A549 (cell line): ENCODE data around the gene HOXD8. TPM values are rescaled to one million over a fixed set of nuclear protein-coding genes. Genes with fewer than 3 reads are reported as not detected.

Source experiments
- ATAC-seq, 2 experiments: fragments of 200-7000 bp in 1 of 2; fragments of >200 bp in 1 of 2; cut with Nextera tagmentation in 1 of 2; cut with Tn5 transposase in 1 of 2; 3 replicates each; pipeline versions ENCODE4 v1.8.0 to v1.9.1; 2018 to 2020; ENCODE audit warnings: mild to moderate bottlenecking in 1 of 2, moderate library complexity in 1 of 2
- CTCF ChIA-PET: fragments of 300-600 bp; sonication (Branson Sonifier 250); formaldehyde crosslinking; extraction: SDS; loops from one replicate; lab custom pipeline; 2021; ENCODE audit warnings: antibody characterized with exemption, inconsistent platforms; lab: Yijun Ruan, JAX
- POLR2A ChIA-PET: fragments of 350-600 bp; formaldehyde crosslinking; extraction: SDS; loops from one replicate; lab custom pipeline; 2021; ENCODE audit warnings: antibody characterized with exemption, inconsistent platforms; lab: Yijun Ruan, JAX
- DNase-seq, 2 experiments: peaks; one replicate each; pipeline versions ENCODE4 v3.0.0 to v3.0.0-alpha.2; 2011 to 2016; ENCODE audit warnings: low read depth in 1 of 2, low spot score in 1 of 2
- FAIRE-seq: peaks from 2 replicates; lab custom pipeline; 2011; peaks lifted over from hg19 to GRCh38; lab: Jason Lieb, UNC
- H3K27ac ChIP-seq, 2 experiments: fragments of >200 bp; sonication (Bioruptor Twin); formaldehyde crosslinking; 3 replicates each; pipeline ENCODE4 v1.5.1; 2016 to 2017
- H3K4me1 ChIP-seq: fragments of >200 bp; sonication (Bioruptor Twin); formaldehyde crosslinking; 3 replicates; pipeline ENCODE4 v1.6.1; 2016
- H3K4me2 ChIP-seq: fragments of >200 bp; sonication (Bioruptor Twin); formaldehyde crosslinking; 3 replicates; pipeline ENCODE4 v1.6.1; 2016
- H3K4me3 ChIP-seq: fragments of >200 bp; sonication (Bioruptor Twin); formaldehyde crosslinking; 3 replicates; pipeline ENCODE4 v1.5.1; 2016
- H3K9me3 ChIP-seq: fragments of >200 bp; sonication (Bioruptor Twin); formaldehyde crosslinking; 3 replicates; pipeline ENCODE4 v1.6.1; 2016
- ATOH8 ChIP-seq: fragments of 250-450 bp; sonication (Bioruptor Pico); IDR thresholded peaks from 2 replicates; pipeline ENCODE4 v1.5.0; 2020; ENCODE audit warnings: low read depth, mild to moderate bottlenecking, moderate library complexity
- BCL3 ChIP-seq: fragments of >200 bp; sonication (Bioruptor Twin); formaldehyde crosslinking; IDR thresholded peaks from 3 replicates; pipeline ENCODE4 v1.6.1; 2016
- CBX2 ChIP-seq: fragments of 200-600 bp; sonication (generic); IDR thresholded peaks from 2 replicates; pipeline ENCODE4 v1.6.1; 2016; ENCODE audit warnings: low read depth, mild to moderate bottlenecking, borderline replicate concordance
- CHD2 ChIP-seq: fragments of 150-350 bp; IDR thresholded peaks from 2 replicates; pipeline ENCODE4 v1.6.1; 2014; ENCODE audit warnings: low read length; ENCODE audit not compliant: partially characterized antibody
- CTCF ChIP-seq: fragments of >200 bp; sonication (Bioruptor Twin); formaldehyde crosslinking; IDR thresholded peaks from 3 replicates; pipeline ENCODE4 v1.5.1; 2016
- E2F6 ChIP-seq: IDR thresholded peaks from 2 replicates; pipeline ENCODE4 v1.6.1; 2012; ENCODE audit warnings: low read depth, borderline replicate concordance
- EP300 ChIP-seq, 2 experiments: fragments of >200 bp; sonication (Bioruptor Twin); formaldehyde crosslinking; IDR thresholded peaks; 2 replicates in 1 of 2; 3 replicates in 1 of 2; pipeline ENCODE4 v1.6.1; 2016 to 2017
- FOSB ChIP-seq: fragments of 250-450 bp; sonication (Bioruptor Pico); IDR thresholded peaks from 2 replicates; pipeline ENCODE4 v1.5.0; 2020; ENCODE audit warnings: mild to moderate bottlenecking, moderate library complexity
- GATA3 ChIP-seq: IDR thresholded peaks from 2 replicates; pipeline ENCODE4 v1.6.1; 2012; ENCODE audit warnings: borderline replicate concordance
- HDAC2 ChIP-seq: fragments of 200-600 bp; sonication (generic); IDR thresholded peaks from 2 replicates; pipeline ENCODE4 v1.6.1; 2016
- HES2 ChIP-seq: fragments of >200 bp; sonication (Bioruptor Twin); formaldehyde crosslinking; IDR thresholded peaks from 2 replicates; pipeline ENCODE4 v1.6.1; 2016
- HMGXB4 ChIP-seq: fragments of 250-450 bp; sonication (Bioruptor Pico); IDR thresholded peaks from 2 replicates; pipeline ENCODE4 v1.5.0; 2021; ENCODE audit warnings: mild to moderate bottlenecking, moderate library complexity, borderline replicate concordance
- HOXB5 ChIP-seq: fragments of 250-450 bp; sonication (Bioruptor Pico); IDR thresholded peaks from 2 replicates; pipeline ENCODE4 v1.5.0; 2020; ENCODE audit warnings: mild to moderate bottlenecking, moderate library complexity
- JUN ChIP-seq, 2 experiments: fragments of >200 bp; sonication (Bioruptor Twin); formaldehyde crosslinking; IDR thresholded peaks; 2 replicates in 1 of 2; 3 replicates in 1 of 2; pipeline ENCODE4 v1.6.1; 2016 to 2017
- KDM1A ChIP-seq: fragments of 200-600 bp; sonication (generic); IDR thresholded peaks from 2 replicates; pipeline ENCODE4 v1.6.1; 2016; ENCODE audit warnings: low read depth, mild to moderate bottlenecking
- MAFK ChIP-seq: fragments of 450-650 bp; IDR thresholded peaks from 2 replicates; pipeline ENCODE4 v1.6.1; 2014; ENCODE audit not compliant: partially characterized antibody
- MAX ChIP-seq: IDR thresholded peaks from 2 replicates; pipeline ENCODE4 v1.6.1; 2012
- MAZ ChIP-seq: fragments of 150-350 bp; IDR thresholded peaks from 2 replicates; pipeline ENCODE4 v1.6.1; 2014; ENCODE audit warnings: antibody characterized with exemption, low read depth, low read length, borderline replicate concordance
- MYC ChIP-seq: IDR thresholded peaks from 2 replicates; pipeline ENCODE4 v1.6.1; 2012; ENCODE audit warnings: mild to moderate bottlenecking, inconsistent platforms, low read length, improper control_type of control experiment, borderline replicate concordance
- NPAS2 ChIP-seq: fragments of 250-450 bp; sonication (Bioruptor Pico); IDR thresholded peaks from 2 replicates; pipeline ENCODE4 v1.8.0; 2022; ENCODE audit warnings: mild to moderate bottlenecking, moderate library complexity, borderline replicate concordance
- PBX3 ChIP-seq: IDR thresholded peaks from 2 replicates; pipeline ENCODE4 v1.6.1; 2012
- RAD21 ChIP-seq, 2 experiments: fragments of >200 bp in 1 of 2; sonication (Bioruptor Twin) in 1 of 2; formaldehyde crosslinking in 1 of 2; IDR thresholded peaks in 1 of 2; conservative IDR thresholded peaks in 1 of 2; 2 replicates in 1 of 2; 3 replicates in 1 of 2; pipeline ENCODE4 v1.6.1; 2012 to 2018; ENCODE audit warnings: inconsistent platforms in 1 of 2
- SMC3 ChIP-seq: fragments of >200 bp; sonication (Bioruptor Twin); formaldehyde crosslinking; IDR thresholded peaks from 3 replicates; pipeline ENCODE4 v1.6.1; 2018; ENCODE audit warnings: inconsistent platforms
- TP53 ChIP-seq: fragments of 250-450 bp; sonication (Bioruptor Pico); IDR thresholded peaks from 2 replicates; pipeline ENCODE4 v1.5.0; 2021; ENCODE audit warnings: mild to moderate bottlenecking, moderate library complexity
- ZC3H11A ChIP-seq: fragments of 450-650 bp; IDR thresholded peaks from 2 replicates; pipeline ENCODE4 v1.6.1; 2014; ENCODE audit warnings: antibody characterized with exemption, mild to moderate bottlenecking
- ZNF302 ChIP-seq: fragments of 250-450 bp; sonication (Bioruptor Pico); IDR thresholded peaks from 2 replicates; pipeline ENCODE4 v1.9.0; 2021; ENCODE audit warnings: inconsistent platforms, mild to moderate bottlenecking, moderate library complexity
- WGBS: methylation state at CpG from one replicate; pipeline ENCODE4 v1.1.6; 2017; ENCODE audit errors: missing lambda C conversion rate; 5-methylcytosine and 5-hydroxymethylcytosine counted together
- polyA plus RNA-seq, 4 experiments: library from polyadenylated mRNA; depleted of rRNA in 3 of 4; stranded (reverse); fragments of >200 nt; fragmentation: RNase III in 1 of 4; extraction: RNeasy Plus Mini Kit Qiagen cat#74134 plus additional on column Dnase treatment in 1 of 4; gene quantifications; 2 replicates in 3 of 4; 3 replicates in 1 of 4; pipeline ENCODE4 v1.2.3, GENCODE V29; 2011 to 2017

HOXD8 gene
- polyA plus RNA-seq, 2 of the 4 experiments (the other 2 are of a cell fraction): 3.8 to 8.5 TPM

- FAIRE-seq: no peak
- POLR2A ChIA-PET: no interaction called here
These were observed 3.8 kb upstream of the HOXD8 start for GRCh38 chr2:176125772-176126054.

GRCh38 chr2:176126929-176127773 lies 2.4 kb upstream of the HOXD8 start:
- no peak for FAIRE-seq
- Histone ChIP-seq H3K4me3 (no peak overlapping the region), H3K4me1 (0 out of 3 replicates have a peak, but pooled peaks cover 3% of the 10 kb centered on the region), H3K4me2 (peak overlapping the region; percentile 72), H3K9me3 (no peaks in the 10 kb centered on the region), H3K27ac (no peak overlapping the region)
- POLR2A ChIA-PET: interaction anchor here (1.0 kb wide), 2 partner anchors 14 to 525 kb away, joined by 3 to 4 read pairs; no protein-coding TSS in a partner anchor
- DNase-seq: peak in 1 of 2 experiments; percentile 52
- WGBS: 16% methylated on average over 13 of the region's 13 CpGs
- CTCF ChIA-PET: interaction anchor here (0.7 to 9.5 kb wide), 51 partner anchors 9 to 1206 kb away, joined by 3 to 139 read pairs (median 5); partner anchors contain the start of genes HOXD10 and HOXD11
- ATAC-seq: 0 out of 6 replicates have a peak, but pooled peaks of 1 of the 2 experiments have one; percentile 10
- no peak for TF ChIP-seq CHD2
- no peak for TF ChIP-seq NPAS2 (CRISPR knock-in tag)
- no peak for TF ChIP-seq ZNF302 (CRISPR knock-in tag)
- TF ChIP-seq GATA3: no peak
- no peak for TF ChIP-seq CBX2
- TF ChIP-seq E2F6: no peak
- TF ChIP-seq HMGXB4 (CRISPR knock-in tag): no peak
- no peak for TF ChIP-seq PBX3
- TF ChIP-seq TP53 (CRISPR knock-in tag): no peak
- no peak for TF ChIP-seq KDM1A
- peak; percentile 96 for TF ChIP-seq CTCF
- TF ChIP-seq FOSB: no peak
- no peak for TF ChIP-seq JUN (IDR thresholded peaks at IDR 0.05)
- peak; percentile 81 for TF ChIP-seq SMC3
- TF ChIP-seq ZC3H11A: no peak
- TF ChIP-seq ATOH8 (CRISPR knock-in tag): no peak
- TF ChIP-seq HES2: no peak
- TF ChIP-seq HOXB5 (CRISPR knock-in tag): no peak
- TF ChIP-seq MAZ: no peak
- peak; percentile 87 to 91 for TF ChIP-seq RAD21 (conservative IDR thresholded peaks at IDR 0.05 in 1 of 2, IDR thresholded peaks at IDR 0.05 in 1 of 2)
- TF ChIP-seq EP300 (IDR thresholded peaks at IDR 0.05): no peak
- TF ChIP-seq MAFK: no peak
- TF ChIP-seq HDAC2: no peak
- TF ChIP-seq MAX: no peak

More at GRCh38 chr2:176125772-176126054, 3.8 kb upstream of the HOXD8 start:
- no peak overlapping the region for H3K4me2 ChIP-seq
- no peak for TF ChIP-seq BCL3
- no peak for TF ChIP-seq MYC
- TF ChIP-seq KDM1A: no peak
- H3K4me1 ChIP-seq: no peaks in the 10 kb centered on the region
- ATAC-seq: no peak
- CTCF ChIA-PET: interaction anchor here (0.6 to 9.5 kb wide), 14 partner anchors 9 to 1030 kb away, joined by 3 to 139 read pairs (median 16); partner anchors contain the start of gene HOXD10
- H3K27ac ChIP-seq: no peak overlapping the region
- no peaks in the 10 kb centered on the region for H3K9me3 ChIP-seq
- no peak for DNase-seq
- no peak overlapping the region for H3K4me3 ChIP-seq
- 80% methylated on average over 6 of the region's 6 CpGs for WGBS
